Mesenchymal stem cell (in vitro differentiated cells and primary cell): ENCODE results near the gene TRIM67.
"Not testable (repeated sequence)": the region's sequence is repeated elsewhere in the genome, so short reads cannot be mapped to it uniquely, and the experiment has no call there.

ENCODE experiments used
- DNase-seq: peaks from one replicate; pipeline ENCODE4 v3.0.0-alpha.2; 2013
- H2AFZ ChIP-seq: one replicate; pipeline ENCODE4 v1.6.1; 2013; ENCODE audit warnings: low read depth, mild to moderate bottlenecking, control low read depth, inconsistent platforms, low read length, moderate library complexity
- H2AK5ac ChIP-seq: 2 replicates; pipeline ENCODE4 v1.6.1; 2013; ENCODE audit warnings: low read length, moderate library complexity, mild to moderate bottlenecking, inconsistent platforms; ENCODE audit not compliant: severe bottlenecking
- H2BK120ac ChIP-seq: one replicate; pipeline ENCODE4 v1.6.1; 2013; ENCODE audit warnings: low read depth, mild to moderate bottlenecking, inconsistent platforms, low read length, moderate library complexity
- H2BK12ac ChIP-seq, 2 experiments: one replicate each; pipeline ENCODE4 v1.6.1; 2013; ENCODE audit warnings: inconsistent platforms in 2 of 2, low read length in 2 of 2, mild to moderate bottlenecking in 2 of 2, moderate library complexity in 2 of 2, control low read depth in 1 of 2
- H2BK15ac ChIP-seq: one replicate; pipeline ENCODE4 v1.6.1; 2013; ENCODE audit warnings: mild to moderate bottlenecking, low read depth, inconsistent platforms; ENCODE audit not compliant: poor library complexity, severe bottlenecking
- H2BK5ac ChIP-seq: 2 replicates; pipeline ENCODE4 v1.6.1; 2013; ENCODE audit warnings: low read depth, mild to moderate bottlenecking, low read length, control low read depth, inconsistent platforms; ENCODE audit not compliant: poor library complexity, severe bottlenecking
- H3K14ac ChIP-seq, 2 experiments: one replicate each; pipeline ENCODE4 v1.6.1; 2013; ENCODE audit warnings: inconsistent platforms in 2 of 2, low read length in 2 of 2, control low read depth in 1 of 2, mild to moderate bottlenecking in 1 of 2, moderate library complexity in 1 of 2
- H3K18ac ChIP-seq, 2 experiments: one replicate each; pipeline ENCODE4 v1.6.1; 2013; ENCODE audit warnings: inconsistent platforms in 2 of 2, low read length in 2 of 2, control low read depth in 1 of 2, low read depth in 1 of 2, mild to moderate bottlenecking in 1 of 2
- H3K23ac ChIP-seq, 2 experiments: one replicate each; pipeline ENCODE4 v1.6.1; 2013; ENCODE audit warnings: inconsistent platforms in 2 of 2, low read length in 2 of 2, mild to moderate bottlenecking in 2 of 2, moderate library complexity in 2 of 2, control low read depth in 1 of 2
- H3K27ac ChIP-seq: 2 replicates; pipeline ENCODE4 v1.5.1; 2013; ENCODE audit warnings: mild to moderate bottlenecking, moderate library complexity, low read length, control low read depth, inconsistent platforms; ENCODE audit not compliant: poor library complexity, severe bottlenecking
- H3K27me3 ChIP-seq, 2 experiments: 2 replicates each; pipeline versions ENCODE4 v1.6.1 to v1.7.0; 2013; ENCODE audit warnings: low read length in 2 of 2, mild to moderate bottlenecking in 2 of 2, moderate library complexity in 2 of 2, control low read depth in 1 of 2, inconsistent platforms in 1 of 2; ENCODE audit not compliant: control insufficient read depth in 1 of 2, insufficient read depth in 1 of 2
- H3K36me3 ChIP-seq, 2 experiments: 2 replicates each; pipeline versions ENCODE4 v1.6.1 to v1.7.0; 2013; ENCODE audit warnings: low read length in 2 of 2, control low read depth in 1 of 2, inconsistent platforms in 1 of 2, low read depth in 1 of 2, mild to moderate bottlenecking in 1 of 2; ENCODE audit not compliant: insufficient read depth in 2 of 2, control insufficient read depth in 1 of 2
- H3K4ac ChIP-seq, 2 experiments: one replicate each; pipeline ENCODE4 v1.6.1; 2013; ENCODE audit warnings: inconsistent platforms in 2 of 2, low read length in 2 of 2, mild to moderate bottlenecking in 2 of 2, moderate library complexity in 2 of 2, control low read depth in 1 of 2, low read depth in 1 of 2
- H3K4me1 ChIP-seq: 2 replicates; pipeline ENCODE4 v1.6.1; 2013; ENCODE audit warnings: low read depth, low read length, control low read depth; ENCODE audit not compliant: control insufficient read depth, insufficient read depth
- H3K4me2 ChIP-seq: 2 replicates; pipeline ENCODE4 v1.6.1; 2013; ENCODE audit warnings: low read length, mild to moderate bottlenecking, inconsistent platforms; ENCODE audit not compliant: poor library complexity, severe bottlenecking
- H3K4me3 ChIP-seq, 2 experiments: 2 replicates each; pipeline versions ENCODE4 v1.5.1 to v1.7.0; 2013; ENCODE audit warnings: low read length in 2 of 2, mild to moderate bottlenecking in 2 of 2, control low read depth in 1 of 2, low read depth in 1 of 2; ENCODE audit not compliant: insufficient read depth in 1 of 2
- H3K79me1 ChIP-seq: replicated peaks from 2 replicates; pipeline ENCODE4 v1.6.1; 2013; ENCODE audit warnings: mild to moderate bottlenecking, control low read depth, low read length, inconsistent platforms; ENCODE audit not compliant: poor library complexity, severe bottlenecking
- H3K9ac ChIP-seq: 2 replicates; pipeline ENCODE4 v1.7.0; 2013; ENCODE audit warnings: mild to moderate bottlenecking, low read length, moderate library complexity
- H3K9me3 ChIP-seq: 2 replicates; pipeline ENCODE4 v1.7.0; 2013; ENCODE audit warnings: mild to moderate bottlenecking, low read length; ENCODE audit not compliant: control insufficient read depth
- H4K8ac ChIP-seq: one replicate; pipeline ENCODE4 v1.6.1; 2013; ENCODE audit warnings: inconsistent platforms, mild to moderate bottlenecking, low read length, moderate library complexity
- H4K91ac ChIP-seq: one replicate; pipeline ENCODE4 v1.6.1; 2013; ENCODE audit warnings: mild to moderate bottlenecking, low read length, inconsistent platforms
- WGBS: methylation state at CpG from one replicate; pipeline ENCODE4 v1.1.7; 2013; ENCODE audit warnings: mixed read lengths; 5-methylcytosine and 5-hydroxymethylcytosine counted together

The TRIM67 gene

GRCh38 chr1:231212301-231212700 lies 50.4 kb downstream of the TRIM67 start:
- H3K4me2 ChIP-seq, H3K4me1 ChIP-seq, H2BK12ac ChIP-seq, H3K4me3 ChIP-seq, H3K9me3 ChIP-seq, H4K91ac ChIP-seq, H2BK5ac ChIP-seq, H3K9ac ChIP-seq, H3K14ac ChIP-seq, H2BK15ac ChIP-seq, H2AFZ ChIP-seq, H2BK120ac ChIP-seq, H3K18ac ChIP-seq, H3K23ac ChIP-seq, H3K4ac ChIP-seq, H3K36me3 ChIP-seq, H3K79me1 ChIP-seq, DNase-seq, H4K8ac ChIP-seq, H3K27ac ChIP-seq, H2AK5ac ChIP-seq: not testable (repeated sequence)
- 27% methylated on average over 5 of the region's 5 CpGs for WGBS
- H3K27me3 ChIP-seq, result peaks cover 38 to 44% of the 10 kb centered on the region in 2 experiments

DNA sequence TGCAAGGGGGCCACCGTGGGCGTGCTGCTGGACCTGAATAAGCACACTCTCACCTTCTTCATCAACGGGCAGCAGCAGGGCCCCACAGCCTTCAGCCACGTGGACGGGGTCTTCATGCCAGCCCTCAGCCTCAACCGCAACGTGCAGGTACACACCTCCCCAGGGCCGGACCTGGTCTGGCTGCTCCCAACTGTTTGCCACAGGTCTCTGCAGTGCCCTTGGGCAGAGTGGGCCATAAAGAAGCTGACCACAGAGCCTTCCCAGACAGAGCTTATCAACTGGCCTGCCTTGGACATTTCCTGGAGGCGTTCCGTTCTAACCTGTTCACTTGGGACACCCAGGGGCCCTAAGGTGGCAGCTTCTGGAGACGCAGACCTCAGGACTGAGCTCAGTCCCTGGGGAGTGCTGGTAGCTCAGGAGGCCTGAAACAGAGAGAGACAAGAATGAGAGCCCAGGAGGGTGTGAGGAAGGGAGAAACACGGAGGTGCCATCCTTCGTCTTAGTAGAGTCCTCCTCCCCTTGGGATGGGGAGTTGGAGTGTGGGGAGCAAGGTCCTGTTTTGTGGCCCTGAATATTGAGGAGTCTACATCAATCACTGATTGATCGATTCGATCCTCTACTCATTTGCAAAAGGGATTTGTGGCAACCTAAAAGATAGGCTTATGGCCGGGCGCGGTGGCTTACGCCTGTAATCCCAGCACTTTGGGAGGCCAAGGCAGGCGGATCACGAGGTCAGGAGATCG lies 52.1 kb downstream of the TRIM67 start:
- Histone ChIP-seq H3K23ac (no peak overlapping the region), H3K14ac (no peak overlapping the region), H3K4ac (no peak overlapping the region), H3K36me3 (peaks cover 0 to 1% of the 10 kb centered on the region in 2 experiments), H3K9me3 (no peaks in the 10 kb centered on the region), H4K8ac (no peak overlapping the region), H2BK12ac (no peak overlapping the region), H3K4me1 (peaks cover 6% of the 10 kb centered on the region), H2AFZ (no peak overlapping the region), H2BK5ac (no peak overlapping the region), H3K79me1 (no peaks in the 10 kb centered on the region), H3K9ac (no peak overlapping the region), H3K4me2 (no peak overlapping the region), H3K27ac (no peak overlapping the region), H4K91ac (no peak overlapping the region), H3K27me3 (peaks cover 53 to 61% of the 10 kb centered on the region in 2 experiments), H2AK5ac (no peak overlapping the region), H3K4me3 (no peak overlapping the region), H2BK120ac (no peak overlapping the region), H3K18ac (no peak overlapping the region), H2BK15ac (no peak overlapping the region)
- DNase-seq, result no peak
- WGBS, result 93% methylated on average over 19 of the region's 22 CpGs

DNA sequence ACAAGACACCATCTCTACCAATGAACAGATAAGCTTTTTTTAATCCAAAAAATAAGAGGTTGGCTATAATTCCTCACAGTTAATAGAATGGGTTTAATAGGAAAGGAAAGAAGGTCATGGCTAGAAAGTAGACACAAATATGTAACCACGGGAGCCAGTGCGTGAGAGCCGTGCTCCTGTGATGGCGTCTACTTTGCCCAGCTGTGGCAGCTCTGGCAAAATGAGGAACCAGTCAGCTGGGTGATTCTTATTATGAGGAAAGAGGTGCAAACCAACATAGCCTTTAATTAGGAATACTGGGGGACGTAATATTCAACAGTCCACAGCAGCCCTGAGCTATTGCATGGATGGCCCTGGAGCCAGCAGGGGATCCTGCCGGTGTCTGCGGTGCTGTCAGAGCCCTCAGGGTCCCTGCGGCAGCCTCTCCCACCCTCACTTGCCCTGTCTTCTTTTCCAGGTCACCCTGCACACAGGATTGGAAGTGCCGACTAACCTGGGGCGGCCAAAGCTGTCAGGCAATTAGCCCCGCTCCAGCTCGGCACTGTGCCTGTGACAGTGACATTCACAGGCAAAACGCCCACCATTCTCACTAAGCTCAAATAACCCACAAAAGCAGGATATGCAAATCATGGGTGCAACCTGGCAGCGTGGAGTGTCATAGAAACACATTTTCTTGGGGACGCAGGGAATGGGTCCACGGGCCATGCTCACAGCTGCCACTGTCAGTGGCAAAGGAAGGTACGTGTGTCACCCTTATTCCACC lies 53.2 kb downstream of the TRIM67 start:
- Histone ChIP-seq H4K8ac (no peak overlapping the region), H2BK5ac (no peak overlapping the region), H3K36me3 (no peaks in the 10 kb centered on the region), H2AFZ (no peak overlapping the region), H2BK15ac (no peak overlapping the region), H4K91ac (no peak overlapping the region), H3K18ac (no peak overlapping the region), H3K4me1 (peaks cover 6% of the 10 kb centered on the region), H2BK12ac (no peak overlapping the region), H3K14ac (no peak overlapping the region), H3K27ac (no peak overlapping the region), H3K4ac (no peak overlapping the region), H3K4me3 (no peak overlapping the region), H3K9me3 (no peaks in the 10 kb centered on the region), H3K4me2 (no peak overlapping the region), H2AK5ac (no peak overlapping the region), H3K79me1 (no peaks in the 10 kb centered on the region), H3K9ac (no peak overlapping the region), H3K23ac (no peak overlapping the region), H2BK120ac (no peak overlapping the region), H3K27me3 (peaks cover 53 to 63% of the 10 kb centered on the region in 2 experiments)
- WGBS, result 89% methylated on average over 17 of the region's 17 CpGs
- no peak for DNase-seq

DNA sequence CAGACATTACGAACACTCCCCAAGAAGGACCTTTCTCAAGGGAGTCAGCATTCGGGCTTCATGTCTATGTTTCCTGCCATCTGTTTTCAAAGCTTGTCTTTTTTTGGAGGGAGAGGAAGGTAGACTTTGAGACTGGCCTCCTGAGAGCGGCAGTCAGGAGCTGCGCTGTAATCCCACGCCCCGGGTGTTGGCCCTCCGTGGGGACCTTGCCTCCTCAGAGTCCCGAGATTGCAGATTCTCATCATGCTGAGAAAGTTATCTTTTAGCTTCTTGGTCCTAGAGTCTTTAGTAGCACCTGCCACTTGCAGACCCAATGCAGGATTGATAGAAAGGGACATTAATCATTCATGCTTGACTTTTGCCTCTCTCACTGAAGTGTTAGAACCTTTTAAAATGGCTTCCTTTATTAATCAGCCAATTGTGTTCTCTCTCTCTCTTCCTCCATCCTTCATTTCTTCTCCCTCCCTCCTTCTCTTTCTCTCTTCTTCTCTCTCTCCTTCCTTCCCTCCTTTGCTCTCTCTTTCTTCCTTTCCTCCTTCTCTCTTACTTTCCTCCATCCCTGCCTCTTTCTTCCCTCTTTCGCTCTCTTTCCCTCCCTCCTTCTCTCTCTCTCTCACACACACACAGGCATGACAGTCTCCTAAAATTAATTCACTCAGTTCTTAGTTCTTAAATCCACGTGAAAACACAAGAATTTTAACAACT lies 54.0 kb downstream of the TRIM67 start:
- no peak overlapping the region for H3K27ac ChIP-seq
- no peak overlapping the region for H2AFZ ChIP-seq
- WGBS, result 88% methylated on average over 10 of the region's 10 CpGs

More for the DNA sequence above, 54.0 kb downstream of the TRIM67 start:
- H2BK5ac ChIP-seq, result no peak overlapping the region
- H3K4me3 ChIP-seq, result no peak overlapping the region
- H3K18ac ChIP-seq, result no peak overlapping the region
- no peak overlapping the region for H3K23ac ChIP-seq
- no peaks in the 10 kb centered on the region for H3K9me3 ChIP-seq
- no peak for DNase-seq
- no peak overlapping the region for H2BK15ac ChIP-seq
- no peak overlapping the region for H4K8ac ChIP-seq
- no peaks in the 10 kb centered on the region for H3K36me3 ChIP-seq
- peaks cover 53 to 63% of the 10 kb centered on the region in 2 experiments for H3K27me3 ChIP-seq
- H2BK120ac ChIP-seq, result no peak overlapping the region
- H4K91ac ChIP-seq, result no peak overlapping the region
- no peak overlapping the region for H3K4ac ChIP-seq
- H3K9ac ChIP-seq, result no peak overlapping the region
- H3K4me1 ChIP-seq, result peaks cover 6% of the 10 kb centered on the region
- H3K4me2 ChIP-seq, result no peak overlapping the region
- no peak overlapping the region for H3K14ac ChIP-seq
- no peak overlapping the region for H2AK5ac ChIP-seq
- H2BK12ac ChIP-seq, result no peak overlapping the region
- no peaks in the 10 kb centered on the region for H3K79me1 ChIP-seq
